Heart left ventricle (tissue), 13 donors: ENCODE results near the gene IPO11.

Experiments used
- CTCF ChIP-seq, 12 donors: fragments of 200-600 bp; sonication (generic) in 4 of 12; IDR thresholded peaks; one replicate each; pipeline versions ENCODE4 v1.5.0 to v1.8.0; 2018 to 2022; ENCODE audit warnings: antibody characterized with exemption in 12 of 12, mild to moderate bottlenecking in 5 of 12
- POLR2A ChIP-seq, 2 donors: fragments of 450-650 bp; IDR thresholded peaks; one replicate each; pipeline ENCODE4 v1.6.1; 2017; ENCODE audit warnings: antibody characterized with exemption in 2 of 2, mild to moderate bottlenecking in 2 of 2, moderate library complexity in 2 of 2
- donor health status: ischemic (EF 13 %, LVEDD 7.1; RV severe dilation, severe dysfunction).
- donor health status: DM: no; HTN: yes; CAD: no.
- donor health status: DM: no; HTN: no; CAD: no.
- donor health status: ischemic (EF 25% LVEDD 6.9; RV normal size, moderate dysfunction).
- donor health status: ischemic (EF 25% LVEDD 5.7; RV mildly dilated, moderate dysfunction).
- donor health status: ischemic (EF 35%, LVEDD 5.7; RV mildly dilated, moderate dysfunction).
- donor health status: nonischemic (EF 11% LVEDD 7.7; RV severe dilation, severe dysfunction).
- donor health status: DM: yes; HTN: yes; CAD: no.
- donor health status: PGD.
- donor health status: ischemic (EF 29% LVEDD 5.4; RV normal size, mild dysfunction).
- donor health status: nonischemic (EF 23%, LVEDD 6.1; RV moderate dilation, normal function).

GRCh38 chr5:62576570-62577170, 164.1 kb downstream of the IPO11 start:
- TF ChIP-seq POLR2A (IDR thresholded peaks at IDR 0.05) (no peak), CTCF (IDR thresholded peaks at IDR 0.05) (no peak)
